ENCODE measurements around the gene UBXN7. TPM values are rescaled to one million over a fixed set of nuclear protein-coding genes. Genes with fewer than 3 reads are reported as not detected.
"Not testable (repeated sequence)": the region's sequence is repeated elsewhere in the genome, so short reads cannot be mapped to it uniquely, and the experiment has no call there.

The UBXN7 gene
- total and polyA plus RNA-seq, 2 donors (not counting 1 experiment from before 2014, with no cell fraction given): 28.1 to 34.8 TPM

GRCh38 chr3:196471551-196471950, 39.3 kb upstream of the UBXN7 start:
- H3K79me2 ChIP-seq (ENCODE audit: control insufficient read depth, insufficient read depth, low read length): peaks cover 1% of the 10 kb centered on the region
- no peak overlapping the region for H3K9ac ChIP-seq (ENCODE audit: insufficient read depth, low read length)
- no peaks in the 10 kb centered on the region for H3K4me1 ChIP-seq (ENCODE audit: control insufficient read depth, extremely low read depth, insufficient read depth, low read length)
- DNase-seq (ENCODE audit: low read depth in 2 of 2): peak in 1 of 2 donors; percentile 24
- no peaks in the 10 kb centered on the region for H4K20me1 ChIP-seq (ENCODE audit: control insufficient read depth, extremely low read depth, insufficient read depth, low read length)
- no peak overlapping the region for H3K4me3 ChIP-seq (replicated peaks in 1 of 4; ENCODE audit: control extremely low read depth in 1 of 4, insufficient read depth in 1 of 4, low read depth in 3 of 4, low read length in 4 of 4)
- no peak overlapping the region for H3K27ac ChIP-seq (ENCODE audit: insufficient read depth, low read length)
- H3K4me2 ChIP-seq (ENCODE audit: extremely low read depth, insufficient read depth, low read length): no peak overlapping the region
- no peaks in the 10 kb centered on the region for H3K27me3 ChIP-seq (ENCODE audit: control insufficient read depth, insufficient read depth, low read length)
- H2AFZ ChIP-seq (ENCODE audit: low read length): no peak overlapping the region
- H3K36me3 ChIP-seq (ENCODE audit: control insufficient read depth, insufficient read depth, low read length): peaks cover 4% of the 10 kb centered on the region
- no peak for TF ChIP-seq EZH2 (IDR thresholded peaks at IDR 0.05; ENCODE audit: low read length, missing control alignments)
- TF ChIP-seq, protein P1, sequence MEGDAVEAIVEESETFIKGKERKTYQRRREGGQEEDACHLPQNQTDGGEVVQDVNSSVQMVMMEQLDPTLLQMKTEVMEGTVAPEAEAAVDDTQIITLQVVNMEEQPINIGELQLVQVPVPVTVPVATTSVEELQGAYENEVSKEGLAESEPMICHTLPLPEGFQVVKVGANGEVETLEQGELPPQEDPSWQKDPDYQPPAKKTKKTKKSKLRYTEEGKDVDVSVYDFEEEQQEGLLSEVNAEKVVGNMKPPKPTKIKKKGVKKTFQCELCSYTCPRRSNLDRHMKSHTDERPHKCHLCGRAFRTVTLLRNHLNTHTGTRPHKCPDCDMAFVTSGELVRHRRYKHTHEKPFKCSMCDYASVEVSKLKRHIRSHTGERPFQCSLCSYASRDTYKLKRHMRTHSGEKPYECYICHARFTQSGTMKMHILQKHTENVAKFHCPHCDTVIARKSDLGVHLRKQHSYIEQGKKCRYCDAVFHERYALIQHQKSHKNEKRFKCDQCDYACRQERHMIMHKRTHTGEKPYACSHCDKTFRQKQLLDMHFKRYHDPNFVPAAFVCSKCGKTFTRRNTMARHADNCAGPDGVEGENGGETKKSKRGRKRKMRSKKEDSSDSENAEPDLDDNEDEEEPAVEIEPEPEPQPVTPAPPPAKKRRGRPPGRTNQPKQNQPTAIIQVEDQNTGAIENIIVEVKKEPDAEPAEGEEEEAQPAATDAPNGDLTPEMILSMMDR (conservative IDR thresholded peaks at IDR 0.05 in 1 of 2, IDR thresholded peaks at IDR 0.05 in 1 of 2; ENCODE audit: low read depth in 1 of 2, low read length in 2 of 2): no peak
- H3K9me3 ChIP-seq (ENCODE audit: control insufficient read depth, insufficient read depth, low read depth, low read length): no peaks in the 10 kb centered on the region

DNA sequence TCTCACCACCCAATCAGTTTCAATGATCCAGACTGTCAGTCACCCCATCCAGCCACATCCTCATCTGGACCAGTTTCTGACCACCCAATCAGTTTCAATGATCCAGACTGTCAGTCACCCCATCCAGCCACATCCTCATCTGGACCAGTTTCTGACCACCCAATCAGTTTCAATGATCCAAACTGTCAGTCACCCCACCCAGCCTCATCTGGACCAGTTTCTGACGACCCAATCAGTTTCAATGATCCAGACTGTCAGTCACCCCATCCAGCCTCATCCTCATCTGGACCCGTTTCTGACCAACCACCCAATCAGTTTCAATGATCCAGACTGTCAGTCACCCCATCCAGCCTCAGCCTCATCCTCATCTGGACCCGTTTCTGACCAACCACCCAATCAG, 38.0 kb upstream of the UBXN7 start:
- H3K4me2 ChIP-seq (ENCODE audit: extremely low read depth, insufficient read depth, low read length); H3K27ac ChIP-seq (ENCODE audit: insufficient read depth, low read length); DNase-seq (ENCODE audit: low read depth in 2 of 2): not testable (repeated sequence)

DNA sequence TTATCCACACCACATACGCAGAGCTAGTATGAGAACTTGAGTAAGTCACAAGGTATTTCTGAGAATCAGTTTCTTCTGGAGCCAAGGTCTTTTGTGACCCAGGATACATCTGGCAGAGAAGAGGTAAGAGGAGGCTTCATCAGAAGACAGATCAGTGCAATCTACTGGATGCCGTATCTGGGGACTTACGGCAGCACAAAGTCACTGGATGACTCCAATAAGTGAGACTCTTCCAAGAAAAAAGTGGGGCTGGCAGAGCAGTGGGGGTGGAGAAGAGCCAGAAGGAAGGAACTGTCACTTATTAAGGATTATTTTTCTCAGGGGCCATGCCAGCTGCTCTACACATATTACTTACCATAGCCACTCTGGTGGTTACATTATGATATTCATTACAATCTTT, 31.6 kb upstream of the UBXN7 start:
- DNase-seq (ENCODE audit: low read depth in 2 of 2): no peak
- H3K79me2 ChIP-seq (ENCODE audit: control insufficient read depth, insufficient read depth, low read length): no peaks in the 10 kb centered on the region
- H3K27me3 ChIP-seq (ENCODE audit: control insufficient read depth, insufficient read depth, low read length): no peaks in the 10 kb centered on the region
- H4K20me1 ChIP-seq (ENCODE audit: control insufficient read depth, extremely low read depth, insufficient read depth, low read length): no peaks in the 10 kb centered on the region
- H3K4me2 ChIP-seq (ENCODE audit: extremely low read depth, insufficient read depth, low read length): no peak overlapping the region
- TF ChIP-seq EZH2 (IDR thresholded peaks at IDR 0.05; ENCODE audit: low read length, missing control alignments): no peak
- TF ChIP-seq, protein P1 (conservative IDR thresholded peaks at IDR 0.05 in 1 of 2, IDR thresholded peaks at IDR 0.05 in 1 of 2; ENCODE audit: low read depth in 1 of 2, low read length in 2 of 2): no peak
- no peak overlapping the region for H2AFZ ChIP-seq (ENCODE audit: low read length)
- H3K27ac ChIP-seq (ENCODE audit: insufficient read depth, low read length): no peak overlapping the region
- H3K36me3 ChIP-seq (ENCODE audit: control insufficient read depth, insufficient read depth, low read length): no peaks in the 10 kb centered on the region
- H3K4me3 ChIP-seq (replicated peaks in 1 of 4; ENCODE audit: control extremely low read depth in 1 of 4, insufficient read depth in 1 of 4, low read depth in 3 of 4, low read length in 4 of 4): no peak overlapping the region
- no peak overlapping the region for H3K9ac ChIP-seq (ENCODE audit: insufficient read depth, low read length)
- H3K9me3 ChIP-seq (ENCODE audit: control insufficient read depth, insufficient read depth, low read depth, low read length): no peaks in the 10 kb centered on the region
- H3K4me1 ChIP-seq (ENCODE audit: control insufficient read depth, extremely low read depth, insufficient read depth, low read length): no peaks in the 10 kb centered on the region

More for the DNA sequence above, 38.0 kb upstream of the UBXN7 start:
- not testable (repeated sequence) for H3K4me3 ChIP-seq (replicated peaks in 1 of 4; ENCODE audit: control extremely low read depth in 1 of 4, insufficient read depth in 1 of 4, low read depth in 3 of 4, low read length in 4 of 4); H3K27me3 ChIP-seq (ENCODE audit: control insufficient read depth, insufficient read depth, low read length); H3K36me3 ChIP-seq (ENCODE audit: control insufficient read depth, insufficient read depth, low read length); H2AFZ ChIP-seq (ENCODE audit: low read length); H3K9ac ChIP-seq (ENCODE audit: insufficient read depth, low read length); H3K79me2 ChIP-seq (ENCODE audit: control insufficient read depth, insufficient read depth, low read length); H4K20me1 ChIP-seq (ENCODE audit: control insufficient read depth, extremely low read depth, insufficient read depth, low read length); H3K9me3 ChIP-seq (ENCODE audit: control insufficient read depth, insufficient read depth, low read depth, low read length); H3K4me1 ChIP-seq (ENCODE audit: control insufficient read depth, extremely low read depth, insufficient read depth, low read length)

- H3K9me3 ChIP-seq (ENCODE audit: control insufficient read depth, insufficient read depth, low read depth, low read length): no peaks in the 10 kb centered on the region
Measured at GRCh38 chr3:196463478-196463756, 31.2 kb upstream of the UBXN7 start.

More at GRCh38 chr3:196463478-196463756, 31.2 kb upstream of the UBXN7 start:
- no peak overlapping the region for H2AFZ ChIP-seq (ENCODE audit: low read length)
- H3K27me3 ChIP-seq (ENCODE audit: control insufficient read depth, insufficient read depth, low read length): no peaks in the 10 kb centered on the region
- no peak overlapping the region for H3K4me3 ChIP-seq (replicated peaks in 1 of 4; ENCODE audit: control extremely low read depth in 1 of 4, insufficient read depth in 1 of 4, low read depth in 3 of 4, low read length in 4 of 4)
- TF ChIP-seq EZH2 (IDR thresholded peaks at IDR 0.05; ENCODE audit: low read length, missing control alignments): no peak
- TF ChIP-seq, protein P1 (conservative IDR thresholded peaks at IDR 0.05 in 1 of 2, IDR thresholded peaks at IDR 0.05 in 1 of 2; ENCODE audit: low read depth in 1 of 2, low read length in 2 of 2): no peak
- no peak overlapping the region for H3K4me2 ChIP-seq (ENCODE audit: extremely low read depth, insufficient read depth, low read length)
- no peak overlapping the region for H3K27ac ChIP-seq (ENCODE audit: insufficient read depth, low read length)
- no peaks in the 10 kb centered on the region for H3K4me1 ChIP-seq (ENCODE audit: control insufficient read depth, extremely low read depth, insufficient read depth, low read length)
- H3K36me3 ChIP-seq (ENCODE audit: control insufficient read depth, insufficient read depth, low read length): no peaks in the 10 kb centered on the region
- DNase-seq (ENCODE audit: low read depth in 2 of 2): no peak
- H3K9ac ChIP-seq (ENCODE audit: insufficient read depth, low read length): no peak overlapping the region
- no peaks in the 10 kb centered on the region for H4K20me1 ChIP-seq (ENCODE audit: control insufficient read depth, extremely low read depth, insufficient read depth, low read length)
- H3K79me2 ChIP-seq (ENCODE audit: control insufficient read depth, insufficient read depth, low read length): no peaks in the 10 kb centered on the region
